Measurements from ENCODE around the gene ARHGEF1.

ARHGEF1 gene

GRCh38 chr19:41922585-41922984 is 39.6 kb downstream of the ARHGEF1 start:
- H3K4me1 ChIP-seq (ENCODE audit: control insufficient read depth, insufficient read depth, low read length), result no peaks in the 10 kb centered on the region
- no peaks in the 10 kb centered on the region for H3K9me3 ChIP-seq (ENCODE audit: control insufficient read depth, insufficient read depth, low read depth, low read length)
- no peak overlapping the region for H3K27ac ChIP-seq (ENCODE audit: extremely low read depth, low read depth, low read length)
- H3K4me3 ChIP-seq (ENCODE audit: low read depth, low read length), result no peak overlapping the region
- ChIA-PET CTCF (no interaction called here), POLR2A (interaction anchor here (0.6 to 0.7 kb wide), 2 partner anchors 18 to 28 kb away, joined by 3 to 4 read pairs; no protein-coding TSS in a partner anchor)
- no peaks in the 10 kb centered on the region for H3K36me3 ChIP-seq (ENCODE audit: control insufficient read depth in 2 of 2, insufficient read depth in 1 of 2, low read length in 2 of 2)
- TF ChIP-seq REPIN1 (tag by site-specific recombination; IDR thresholded peaks at IDR 0.05; ENCODE audit: low read depth) (no peak), ZNF132 (tag by site-specific recombination; IDR thresholded peaks at IDR 0.05; ENCODE audit: borderline replicate concordance) (no peak), ZIC2 (tag by site-specific recombination; IDR thresholded peaks at IDR 0.05) (no peak), ZNF670 (tag by site-specific recombination; IDR thresholded peaks at IDR 0.05; ENCODE audit: low read depth) (no peak), SP7 (tag by site-specific recombination; IDR thresholded peaks at IDR 0.05) (no peak), ZNF311 (tag by site-specific recombination; IDR thresholded peaks at IDR 0.05; ENCODE audit: borderline replicate concordance) (no peak), ZNF426 (tag by site-specific recombination; IDR thresholded peaks at IDR 0.05) (no peak), ZNF366 (tag by site-specific recombination; conservative IDR thresholded peaks at IDR 0.05) (no peak), ZNF18 (tag by site-specific recombination; IDR thresholded peaks at IDR 0.05) (no peak), YY1 (tag by site-specific recombination; IDR thresholded peaks at IDR 0.05) (no peak), EGR2 (tag by site-specific recombination; IDR thresholded peaks at IDR 0.05; ENCODE audit: low read depth) (no peak), ZNF280D (tag by site-specific recombination; IDR thresholded peaks at IDR 0.05) (no peak), ZBTB17 (tag by site-specific recombination; IDR thresholded peaks at IDR 0.05) (no peak)

- H3K4me1 ChIP-seq (ENCODE audit: control insufficient read depth, insufficient read depth, low read length), result no peaks in the 10 kb centered on the region
- POLR2A ChIA-PET, result no interaction called here
- no peak overlapping the region for H3K27ac ChIP-seq (ENCODE audit: extremely low read depth, low read depth, low read length)
- no peaks in the 10 kb centered on the region for H3K9me3 ChIP-seq (ENCODE audit: control insufficient read depth, insufficient read depth, low read depth, low read length)
- CTCF ChIA-PET, result no interaction called here
- H3K4me3 ChIP-seq (ENCODE audit: low read depth, low read length), result no peak overlapping the region
- no peaks in the 10 kb centered on the region for H3K36me3 ChIP-seq (ENCODE audit: control insufficient read depth in 2 of 2, insufficient read depth in 1 of 2, low read length in 2 of 2)
- TF ChIP-seq GLIS1 (tag by site-specific recombination; IDR thresholded peaks at IDR 0.05) (peak; percentile 60), SP7 (tag by site-specific recombination; IDR thresholded peaks at IDR 0.05) (peak; percentile 21; the same call in 1 of the 2 replicates), ZNF280D (tag by site-specific recombination; IDR thresholded peaks at IDR 0.05) (peak; percentile 30; the same call in 1 of the 2 replicates), MZF1 (tag by site-specific recombination; IDR thresholded peaks at IDR 0.05; ENCODE audit: borderline replicate concordance) (no peak), ZNF76 (tag by site-specific recombination; IDR thresholded peaks at IDR 0.05; ENCODE audit: borderline replicate concordance, low read depth) (no peak), ZNF792 (tag by site-specific recombination; IDR thresholded peaks at IDR 0.05) (0 out of 2 replicates have a peak, but pooled peaks have one; percentile 11), ZNF610 (tag by site-specific recombination; IDR thresholded peaks at IDR 0.05; ENCODE audit: borderline replicate concordance) (no peak), MYNN (tag by site-specific recombination; IDR thresholded peaks at IDR 0.05; ENCODE audit: borderline replicate concordance) (no peak), ZEB2 (tag by site-specific recombination; IDR thresholded peaks at IDR 0.05) (no peak), ZNF114 (tag by site-specific recombination; IDR thresholded peaks at IDR 0.05) (no peak), ZNF398 (tag by site-specific recombination; IDR thresholded peaks at IDR 0.05) (peak; percentile 53), WT1 (tag by site-specific recombination; IDR thresholded peaks at IDR 0.05) (no peak), ZNF423 (tag by site-specific recombination; IDR thresholded peaks at IDR 0.05) (no peak), EGR2 (tag by site-specific recombination; IDR thresholded peaks at IDR 0.05; ENCODE audit: low read depth) (peak; percentile 89), ZNF174 (tag by site-specific recombination; IDR thresholded peaks at IDR 0.05) (no peak)
Measured at GRCh38 chr19:41923045-41923788, 40.2 kb downstream of the ARHGEF1 start.
